GM18498 (cell line): ENCODE results near the gene ANKRD10.
"Not testable (repeated sequence)": the region's sequence is repeated elsewhere in the genome, so short reads cannot be mapped to it uniquely, and the experiment has no call there.

Experiments
- ATAC-seq: cut with Tn5 transposase; IDR thresholded peaks from one replicate; pipeline ENCODE4 v1.9.1; 2021; ENCODE audit warnings: mild to moderate bottlenecking, moderate library complexity; ENCODE audit not compliant: unreplicated experiment

The ANKRD10 gene

GRCh38 chr13:110915057-110915873, at the start of gene ANKRD10:
TSS of gene ANKRD10 (minus strand) at chr13:110915069. CDS start at chr13:110914934, 135 bp downstream.
- ATAC-seq = peak; percentile 78

GRCh38 chr13:110964229-110965037, 49.6 kb upstream of the ANKRD10 start:
- peak; percentile 8 for ATAC-seq

- no peak for ATAC-seq
Measured at GRCh38 chr13:110963554-110963970, 48.7 kb upstream of the ANKRD10 start.

- ATAC-seq = no peak
Measured at GRCh38 chr13:110961959-110962358, 47.1 kb upstream of the ANKRD10 start.

GRCh38 chr13:110960204-110960603, 45.3 kb upstream of the ANKRD10 start:
- no peak for ATAC-seq

- ATAC-seq = no peak
Measured at GRCh38 chr13:110957931-110958330, 43.1 kb upstream of the ANKRD10 start.

GRCh38 chr13:110957181-110957884, 42.5 kb upstream of the ANKRD10 start:
- ATAC-seq = no peak

GRCh38 chr13:110956216-110956615, 41.3 kb upstream of the ANKRD10 start:
- ATAC-seq = not testable (repeated sequence)

- not testable (repeated sequence) for ATAC-seq
Measured at GRCh38 chr13:110955608-110956007, 40.7 kb upstream of the ANKRD10 start.

- peak; percentile 57 for ATAC-seq
Measured at GRCh38 chr13:110955072-110955503, 40.2 kb upstream of the ANKRD10 start.

GRCh38 chr13:110954533-110954920, 39.7 kb upstream of the ANKRD10 start:
- ATAC-seq = not testable (repeated sequence)

GRCh38 chr13:110953833-110954532, 39.1 kb upstream of the ANKRD10 start:
- ATAC-seq = no peak

GRCh38 chr13:110953416-110953815, 38.5 kb upstream of the ANKRD10 start:
- no peak for ATAC-seq

GRCh38 chr13:110952135-110952534, 37.3 kb upstream of the ANKRD10 start:
- ATAC-seq = peak; percentile 65

- no peak for ATAC-seq
Measured at GRCh38 chr13:110950819-110951570, 36.1 kb upstream of the ANKRD10 start.

- ATAC-seq = no peak
Measured at GRCh38 chr13:110950356-110950755, 35.5 kb upstream of the ANKRD10 start.

GRCh38 chr13:110949628-110950027, 34.8 kb upstream of the ANKRD10 start:
- no peak for ATAC-seq

- ATAC-seq = no peak
Measured at GRCh38 chr13:110949116-110949515, 34.2 kb upstream of the ANKRD10 start.

GRCh38 chr13:110947338-110947737, 32.5 kb upstream of the ANKRD10 start:
- not testable (repeated sequence) for ATAC-seq
